T-helper 2 cell treated with Interferon-gamma antibody and Interleukin-4, amounts not matched to agents 5 μg/mL and 100 μg/mL, for 36 hours (primary cell): Measurements from ENCODE around the gene HES2.
"Not testable (repeated sequence)": the region's sequence is repeated elsewhere in the genome, so short reads cannot be mapped to it uniquely, and the experiment has no call there.

Experiments used
- DNase-seq: peaks from one replicate; pipeline ENCODE4 v3.0.0; 2021; ENCODE audit warnings: low spot score
- H3K27ac Mint-ChIP-seq: one replicate; pipeline ENCODE4 v1.8.0; 2021; ENCODE audit warnings: mild to moderate bottlenecking, mixed read lengths
- H3K27me3 Mint-ChIP-seq: one replicate; pipeline ENCODE4 v1.8.0; 2021; ENCODE audit warnings: low read depth, mixed read lengths
- H3K36me3 Mint-ChIP-seq: one replicate; pipeline ENCODE4 v1.8.0; 2021; ENCODE audit warnings: low read depth, mixed read lengths
- H3K4me1 Mint-ChIP-seq: one replicate; pipeline ENCODE4 v1.8.0; 2021; ENCODE audit warnings: low read depth, mixed read lengths
- H3K4me3 Mint-ChIP-seq: one replicate; pipeline ENCODE4 v1.8.0; 2022; ENCODE audit warnings: mild to moderate bottlenecking, moderate library complexity, mixed read lengths
- H3K9me3 Mint-ChIP-seq: one replicate; pipeline ENCODE4 v1.8.0; 2021; ENCODE audit warnings: mixed read lengths

HES2 gene

DNA sequence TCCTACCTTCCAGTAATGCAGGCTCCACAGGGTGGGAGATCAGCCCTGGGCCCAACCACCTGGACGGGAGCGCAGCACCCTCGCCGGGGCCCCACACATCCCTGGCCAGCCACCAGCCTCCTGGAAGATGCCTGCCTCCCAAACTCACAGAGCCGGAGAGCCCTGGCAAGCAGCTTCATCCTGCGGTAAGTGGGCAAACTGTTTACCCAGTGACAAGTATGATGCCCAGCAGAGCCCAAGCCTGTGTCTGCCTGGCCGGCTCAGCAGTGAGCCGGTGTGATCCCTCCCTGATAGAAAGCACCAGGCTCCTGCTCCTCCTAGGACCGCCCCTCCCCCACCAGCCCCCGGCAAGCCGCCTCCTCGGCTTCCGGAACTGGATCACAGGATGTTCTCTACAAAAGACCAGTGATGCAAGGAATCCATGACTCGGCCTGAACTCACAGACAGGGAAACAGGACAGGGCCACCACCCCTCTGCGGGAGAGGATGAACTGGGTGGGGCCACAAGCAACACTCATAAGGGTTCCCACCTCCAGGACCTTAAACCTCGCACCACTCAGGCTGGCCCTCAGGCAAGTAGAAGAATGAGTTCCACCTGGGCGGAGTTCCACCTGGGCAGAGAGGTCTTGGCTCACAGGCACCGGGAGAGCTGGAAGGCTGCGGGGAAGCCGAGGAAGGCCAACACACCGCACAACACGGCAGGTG lies 34.1 kb downstream of the HES2 start:
- DNase-seq = no peak
- H3K27me3 Mint-ChIP-seq = no peaks in the 10 kb centered on the region
- no peak overlapping the region for H3K4me3 Mint-ChIP-seq
- no peaks in the 10 kb centered on the region for H3K4me1 Mint-ChIP-seq
- H3K9me3 Mint-ChIP-seq = peaks cover 4% of the 10 kb centered on the region
- H3K36me3 Mint-ChIP-seq = peaks cover 9% of the 10 kb centered on the region
- no peak overlapping the region for H3K27ac Mint-ChIP-seq

DNA sequence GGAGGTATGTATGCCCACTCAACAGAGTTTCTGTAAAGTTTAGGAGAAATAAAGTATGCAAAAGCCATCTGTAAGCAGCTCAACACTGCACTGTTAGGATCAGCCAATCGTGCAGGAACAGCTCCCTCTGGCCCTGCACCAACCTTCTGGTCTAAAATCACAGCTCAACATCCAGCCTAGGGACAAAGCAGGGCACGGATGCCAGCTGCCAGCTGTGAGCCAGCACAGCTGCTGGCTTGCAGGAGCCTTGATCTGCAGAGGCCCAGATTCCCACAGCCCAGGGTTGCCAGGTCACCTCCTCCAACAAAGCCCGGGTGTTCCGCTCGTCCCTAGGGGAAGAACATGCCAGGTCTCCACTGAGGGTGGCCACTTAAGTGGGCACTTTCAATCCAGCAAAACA lies 34.8 kb downstream of the HES2 start:
- no peak overlapping the region for H3K27ac Mint-ChIP-seq
- H3K36me3 Mint-ChIP-seq = peaks cover 9% of the 10 kb centered on the region
- H3K27me3 Mint-ChIP-seq = no peaks in the 10 kb centered on the region
- H3K4me3 Mint-ChIP-seq = no peak overlapping the region
- no peak for DNase-seq
- peaks cover 5% of the 10 kb centered on the region for H3K9me3 Mint-ChIP-seq
- H3K4me1 Mint-ChIP-seq = no peaks in the 10 kb centered on the region

DNA sequence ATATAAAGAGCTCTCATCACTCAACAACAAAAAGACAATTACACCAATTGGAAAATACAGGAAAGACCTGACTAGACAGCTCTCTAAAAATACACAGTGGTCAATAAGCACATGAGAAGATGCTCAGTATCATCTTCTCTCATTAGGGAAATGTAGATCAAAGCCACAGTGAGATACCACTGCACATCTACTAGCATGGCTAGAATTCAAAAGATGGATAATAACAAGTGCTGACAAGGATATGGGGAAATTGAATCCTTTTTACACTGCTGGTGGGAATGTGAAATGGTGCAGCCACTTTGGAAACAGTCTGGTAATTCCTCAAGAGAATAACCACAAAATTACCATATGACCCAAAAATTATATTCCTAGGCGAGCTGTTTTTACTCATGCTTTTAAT lies 35.6 kb downstream of the HES2 start:
- Mint-ChIP-seq H3K4me3 (no peak overlapping the region), H3K36me3 (peaks cover 9% of the 10 kb centered on the region), H3K9me3 (peaks cover 7% of the 10 kb centered on the region), H3K27ac (no peak overlapping the region), H3K27me3 (no peaks in the 10 kb centered on the region), H3K4me1 (no peaks in the 10 kb centered on the region)
- no peak for DNase-seq

DNA sequence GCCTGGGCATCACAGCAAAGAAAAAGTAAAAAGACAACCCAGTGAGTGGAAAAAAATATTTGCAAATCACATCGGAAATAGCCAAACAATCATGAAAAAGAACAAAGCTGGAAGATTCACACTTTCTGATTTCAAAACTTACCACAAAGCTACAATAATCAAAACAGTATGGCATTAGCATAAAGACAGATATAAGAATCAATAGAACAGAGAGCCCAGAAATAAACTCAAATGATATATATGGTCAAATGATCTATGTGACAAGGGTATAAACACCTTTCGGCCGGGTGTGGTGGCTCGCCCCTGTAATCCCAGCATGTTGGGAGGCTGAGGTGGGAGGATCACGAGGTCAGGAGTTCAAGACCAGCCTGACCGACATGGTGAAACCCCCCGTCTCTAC lies 39.7 kb downstream of the HES2 start:
- no peak for DNase-seq
- Mint-ChIP-seq H3K27ac (no peak overlapping the region), H3K27me3 (no peaks in the 10 kb centered on the region), H3K4me1 (no peaks in the 10 kb centered on the region), H3K36me3 (peaks cover 6% of the 10 kb centered on the region), H3K4me3 (no peak overlapping the region), H3K9me3 (peaks cover 7% of the 10 kb centered on the region)

DNA sequence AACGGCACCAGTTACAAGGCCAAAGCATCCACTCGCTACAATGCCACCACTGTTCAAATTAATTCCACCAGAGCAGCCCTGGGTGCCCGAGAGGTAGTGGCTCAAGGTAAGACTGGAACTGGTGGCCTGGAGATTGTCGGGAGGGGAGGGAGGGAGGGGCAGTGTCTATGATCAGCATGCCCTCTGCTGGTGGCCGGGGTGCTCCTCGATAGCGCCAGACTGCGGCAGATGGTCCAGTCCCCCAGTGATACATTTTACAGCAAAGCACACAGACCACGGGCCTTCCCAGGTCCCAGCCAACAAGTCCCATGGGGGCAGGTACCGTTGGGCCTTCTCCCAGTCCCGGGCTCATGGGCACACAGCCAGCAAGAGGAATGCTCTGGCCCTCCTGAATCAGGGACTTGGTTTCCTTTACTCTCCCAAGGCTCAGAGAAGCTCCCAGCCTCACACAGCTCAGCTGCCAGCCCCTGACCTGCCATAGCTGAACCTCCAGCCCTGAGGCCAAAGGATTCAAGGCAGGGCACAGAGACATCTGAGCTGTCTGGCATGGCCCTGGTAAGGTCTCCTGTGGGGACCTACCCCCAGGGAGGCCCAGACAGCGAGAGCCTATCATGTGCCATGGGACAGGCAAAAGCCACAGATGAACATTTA lies 41.5 kb downstream of the HES2 start:
- Mint-ChIP-seq H3K27ac (no peak overlapping the region), H3K36me3 (no peaks in the 10 kb centered on the region), H3K27me3 (no peaks in the 10 kb centered on the region), H3K9me3 (peaks cover 3% of the 10 kb centered on the region), H3K4me1 (no peaks in the 10 kb centered on the region), H3K4me3 (no peak overlapping the region)
- no peak for DNase-seq

DNA sequence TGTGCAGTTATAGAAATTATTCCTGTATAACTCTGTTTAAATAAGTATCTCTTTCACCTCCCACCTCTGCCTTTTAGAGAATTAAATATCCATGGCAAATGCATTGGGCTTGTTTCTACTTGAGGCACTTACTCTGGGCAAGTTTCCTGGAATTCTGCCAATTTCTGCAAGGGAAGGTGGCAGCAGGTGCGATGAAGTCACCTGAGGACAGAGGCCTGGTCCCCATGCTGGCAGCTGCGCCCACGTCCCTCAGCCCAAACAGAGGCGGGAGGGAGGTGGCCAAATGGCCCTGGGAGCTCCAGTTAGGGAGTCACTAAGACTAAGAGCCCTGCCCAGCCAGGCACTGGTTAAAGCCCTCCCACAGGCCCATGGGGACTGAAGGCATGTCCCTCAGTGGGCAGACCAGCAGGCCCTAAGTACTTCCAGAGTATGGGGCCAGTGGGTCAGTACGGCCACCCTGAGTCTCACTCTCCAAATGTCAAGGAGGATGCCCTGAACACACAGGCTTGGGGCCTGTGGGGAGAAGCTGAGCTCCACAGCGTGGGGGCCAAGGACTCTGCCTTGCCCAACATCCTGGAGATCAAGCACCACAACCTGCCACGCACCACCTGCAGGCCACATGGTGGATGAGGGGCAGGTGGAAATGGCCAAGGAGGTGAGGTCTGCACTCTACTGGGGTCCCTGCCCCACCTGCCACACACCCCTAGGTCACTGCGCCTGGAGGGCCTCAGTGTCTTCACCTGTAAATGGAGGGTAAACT lies 45.6 kb downstream of the HES2 start:
- no peaks in the 10 kb centered on the region for H3K9me3 Mint-ChIP-seq
- H3K4me1 Mint-ChIP-seq = no peaks in the 10 kb centered on the region
- H3K36me3 Mint-ChIP-seq = peaks cover 3% of the 10 kb centered on the region
- H3K4me3 Mint-ChIP-seq = no peak overlapping the region
- no peaks in the 10 kb centered on the region for H3K27me3 Mint-ChIP-seq
- H3K27ac Mint-ChIP-seq = no peak overlapping the region
- no peak for DNase-seq

DNA sequence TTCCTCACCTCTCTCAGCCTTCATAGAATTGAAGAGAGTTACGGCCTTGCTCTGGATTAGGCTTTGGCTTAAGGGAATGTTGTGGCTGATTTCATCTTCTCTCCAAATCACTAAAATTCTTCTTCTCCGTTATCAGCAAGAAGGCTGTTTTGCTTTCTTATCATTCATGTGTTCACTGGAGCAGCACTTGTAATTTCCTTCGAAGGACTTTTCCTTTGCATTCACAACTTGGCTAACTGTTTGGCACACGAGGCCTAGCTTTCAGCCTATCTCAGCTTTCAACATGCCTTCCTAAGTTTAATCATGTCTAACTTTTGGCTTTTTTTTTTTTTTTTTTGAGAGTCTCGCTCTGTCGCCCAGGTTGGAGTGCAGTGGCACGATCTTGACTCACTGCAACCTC lies 47.5 kb downstream of the HES2 start:
- H3K4me3 Mint-ChIP-seq, H3K27me3 Mint-ChIP-seq, DNase-seq, H3K27ac Mint-ChIP-seq, H3K9me3 Mint-ChIP-seq, H3K4me1 Mint-ChIP-seq: not testable (repeated sequence)
- H3K36me3 Mint-ChIP-seq = peaks cover 11% of the 10 kb centered on the region

DNA sequence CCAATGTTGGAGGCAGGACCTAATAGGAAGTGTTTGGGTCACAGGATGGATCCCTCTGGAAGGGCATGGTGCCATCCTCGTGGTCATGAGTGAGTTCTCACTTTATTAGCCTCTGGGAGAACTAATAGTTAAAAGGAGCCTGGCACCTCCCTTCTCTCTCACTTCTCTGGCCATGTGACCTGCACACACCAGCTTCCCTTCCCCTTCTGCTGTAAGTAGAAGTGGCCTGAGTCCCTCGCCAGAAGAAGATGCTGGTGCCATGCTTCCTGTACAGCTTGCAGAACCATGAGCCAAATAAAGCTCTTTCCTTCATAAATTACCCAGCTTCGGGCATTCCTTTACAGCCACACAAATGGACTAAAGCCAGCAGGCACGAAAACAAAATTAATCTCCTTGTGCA lies 49.7 kb downstream of the HES2 start:
- no peak for DNase-seq
- no peaks in the 10 kb centered on the region for H3K27me3 Mint-ChIP-seq
- H3K27ac Mint-ChIP-seq = no peak overlapping the region
- H3K36me3 Mint-ChIP-seq = peaks cover 13% of the 10 kb centered on the region
- H3K4me3 Mint-ChIP-seq = no peak overlapping the region
- H3K9me3 Mint-ChIP-seq = peaks cover 5% of the 10 kb centered on the region
- H3K4me1 Mint-ChIP-seq = peaks cover 2% of the 10 kb centered on the region

DNA sequence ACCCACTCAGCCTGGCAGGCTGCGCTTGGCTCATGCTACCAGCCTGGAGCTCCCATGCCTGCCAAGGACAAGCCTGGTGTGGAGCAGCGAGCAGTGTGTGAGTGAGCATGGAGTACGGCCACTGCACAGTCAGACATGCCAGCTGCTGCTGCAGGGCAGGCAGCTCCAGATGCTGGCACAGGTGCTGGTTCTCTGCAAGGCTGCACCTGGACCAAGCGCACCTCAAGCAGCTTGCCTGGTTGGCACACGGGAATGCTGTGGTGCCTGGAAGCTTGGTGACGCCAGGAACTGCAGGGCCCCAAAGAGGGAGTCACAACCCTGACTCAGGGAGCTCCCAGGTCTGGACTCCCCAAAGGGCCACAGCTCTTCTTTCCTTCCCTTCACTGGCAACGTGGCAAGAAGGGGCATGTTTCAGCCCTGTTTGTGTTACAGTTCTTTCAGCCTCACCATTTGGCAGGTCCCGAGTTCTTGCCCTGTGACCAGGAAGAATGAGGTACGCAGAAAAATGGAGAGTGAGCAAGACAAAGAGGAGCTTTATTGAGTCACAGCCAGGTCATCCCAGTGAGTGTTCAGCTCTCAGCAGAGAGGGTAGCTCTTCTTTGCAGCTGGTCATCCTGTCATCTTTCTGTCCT lies 52.2 kb downstream of the HES2 start:
- peaks cover 19% of the 10 kb centered on the region for H3K36me3 Mint-ChIP-seq
- DNase-seq = no peak
- peaks cover 5% of the 10 kb centered on the region for H3K9me3 Mint-ChIP-seq
- no peak overlapping the region for H3K4me3 Mint-ChIP-seq
- H3K4me1 Mint-ChIP-seq = peaks cover 8% of the 10 kb centered on the region
- H3K27me3 Mint-ChIP-seq = no peaks in the 10 kb centered on the region
- no peak overlapping the region for H3K27ac Mint-ChIP-seq

DNA sequence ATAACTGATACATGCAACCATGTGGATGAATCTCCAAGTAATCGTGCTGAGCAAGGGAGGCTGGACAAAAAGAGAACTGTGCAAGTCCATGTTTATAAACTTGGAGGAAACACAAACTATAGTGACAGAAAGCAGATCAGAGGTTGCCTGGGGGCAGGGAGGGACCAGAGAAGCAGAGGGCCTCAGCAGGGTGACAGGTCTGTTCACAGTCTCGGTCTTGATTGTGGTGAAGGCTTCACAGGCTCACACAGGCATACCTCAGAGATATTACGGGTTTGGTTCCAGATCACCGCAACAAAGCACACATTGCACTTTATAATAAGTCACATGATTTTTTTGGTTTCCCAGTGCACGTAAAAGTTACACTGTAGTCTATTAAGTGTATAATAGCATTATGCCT lies 54.7 kb downstream of the HES2 start:
- no peak for DNase-seq
- Mint-ChIP-seq H3K4me3 (peak overlapping the region; percentile 23), H3K27ac (peak overlapping the region; percentile 63), H3K9me3 (peaks cover 5% of the 10 kb centered on the region), H3K27me3 (no peaks in the 10 kb centered on the region), H3K4me1 (peaks cover 18% of the 10 kb centered on the region), H3K36me3 (peaks cover 17% of the 10 kb centered on the region)

DNA sequence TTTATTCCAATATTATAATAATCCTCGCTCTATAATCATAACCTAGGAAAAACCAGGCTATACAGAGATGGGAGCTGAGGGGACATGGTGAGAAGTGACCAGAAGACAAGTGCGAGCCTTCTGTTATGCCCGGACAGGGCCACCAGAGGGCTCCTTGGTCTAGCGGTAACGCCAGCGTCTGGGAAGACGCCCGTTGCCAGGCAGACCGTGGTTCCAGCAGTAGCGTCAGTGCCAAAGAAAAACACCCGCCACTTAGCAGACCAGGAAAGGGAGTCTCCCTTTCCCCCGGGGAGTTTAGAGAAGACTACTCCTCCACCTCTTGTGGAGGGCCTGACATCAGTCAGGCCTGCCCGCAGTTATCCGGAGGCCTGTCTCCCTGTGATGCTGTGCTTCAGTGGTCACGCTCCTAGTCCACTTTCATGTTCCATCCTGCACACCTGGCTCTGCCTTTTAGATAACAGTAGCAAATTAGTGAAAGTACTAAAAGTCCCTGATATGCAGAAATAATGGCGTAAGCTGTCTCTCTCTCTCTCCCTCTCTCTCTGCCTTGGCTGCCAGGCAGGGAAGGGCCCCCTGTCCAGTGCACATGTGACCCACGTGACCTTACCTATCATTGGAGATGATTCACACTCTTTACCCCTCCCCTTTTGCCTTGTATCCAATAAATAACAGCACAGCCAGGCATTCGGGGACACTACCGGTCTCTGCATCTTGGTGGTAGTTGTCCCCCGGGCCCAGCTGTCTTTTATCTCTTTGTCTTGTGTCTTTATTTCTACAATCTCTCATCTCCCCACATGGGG lies 56.4 kb downstream of the HES2 start:
- Mint-ChIP-seq H3K4me1 (peaks cover 33% of the 10 kb centered on the region), H3K36me3 (peaks cover 11% of the 10 kb centered on the region)
- DNase-seq = peak; percentile 20
- H3K4me3 Mint-ChIP-seq, H3K9me3 Mint-ChIP-seq, H3K27ac Mint-ChIP-seq, H3K27me3 Mint-ChIP-seq: not testable (repeated sequence)
